Endometrial microvascular endothelial cells (primary cell): ENCODE measurements around the gene STK33. TPM values are rescaled to one million over a fixed set of nuclear protein-coding genes. Genes with fewer than 3 reads are reported as not detected.

Experiments used
- in situ Hi-C: cut with HindIII; loops from 2 replicates; pipeline ENCODE4 v1.10.0; 2017; ENCODE audit warnings: low sequenced_read_pairs, low pct_unique_long_range_greater_than_20kb; ENCODE audit errors: inconsistent ontology term
- total RNA-seq: library from RNA; depleted of rRNA; stranded (reverse); fragments of >200 nt; gene quantifications from one replicate; pipeline ENCODE4 v1.2.3, GENCODE V29; 2015; ENCODE audit errors: inconsistent ontology term

The STK33 gene
- total RNA-seq, 1 donor from 2014 or later: 0.28 TPM

DNA sequence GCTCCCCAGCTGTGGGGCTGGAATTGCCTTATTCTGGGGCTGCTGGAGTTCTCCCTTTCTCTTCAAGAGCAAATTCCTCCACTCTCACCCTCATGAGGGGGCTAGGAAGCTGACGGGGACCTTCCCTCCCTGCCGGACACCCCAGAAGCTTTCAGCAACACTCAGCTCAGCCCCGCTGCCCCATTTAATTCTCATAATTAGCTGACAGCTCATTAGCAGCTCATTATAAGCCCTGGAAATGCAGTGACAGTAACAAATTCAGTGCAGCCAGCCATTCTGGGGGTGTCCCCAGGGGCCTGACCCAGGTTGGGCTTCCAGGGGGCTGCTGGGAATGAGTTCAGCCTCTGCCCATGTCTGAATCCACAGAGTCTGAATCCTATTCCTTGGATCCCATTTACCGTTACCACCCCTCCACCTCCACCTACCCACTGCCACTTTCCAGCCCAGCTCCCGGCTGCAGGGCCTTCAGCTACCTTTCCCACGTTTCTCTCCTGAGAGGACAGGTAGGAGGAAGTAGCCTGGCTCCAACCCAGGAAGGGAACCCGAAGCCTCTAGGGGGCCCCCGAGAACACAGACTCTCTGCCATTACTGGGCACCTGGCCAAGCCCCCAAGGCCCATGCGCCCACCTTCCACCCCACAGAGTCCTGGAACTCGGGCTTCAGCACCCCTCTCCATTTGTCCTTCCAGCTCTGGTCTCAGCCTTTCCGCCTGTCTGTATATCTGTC is 228.6 kb downstream of the STK33 start:
- in situ Hi-C loops: no loop called here

DNA sequence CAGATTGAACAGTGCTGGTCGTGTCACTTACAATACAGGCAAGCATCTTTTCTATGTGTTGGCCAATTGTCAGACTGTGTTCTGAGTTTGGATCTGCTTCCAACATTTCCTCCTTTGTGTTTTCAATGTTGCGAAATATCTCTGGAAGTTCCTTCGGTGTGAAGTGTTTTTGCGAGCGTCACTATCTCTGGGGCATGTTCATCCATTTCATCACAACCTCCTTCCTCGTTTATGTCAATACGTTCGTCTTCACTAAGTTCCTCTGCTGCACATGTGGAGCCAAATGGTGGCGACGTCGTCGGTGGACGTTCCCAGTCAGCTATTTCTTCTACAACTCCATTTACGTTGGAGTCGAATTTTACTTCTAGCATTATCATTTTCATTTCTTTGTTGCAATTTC is 230.1 kb downstream of the STK33 start:
- in situ Hi-C loops: no loop called here

DNA sequence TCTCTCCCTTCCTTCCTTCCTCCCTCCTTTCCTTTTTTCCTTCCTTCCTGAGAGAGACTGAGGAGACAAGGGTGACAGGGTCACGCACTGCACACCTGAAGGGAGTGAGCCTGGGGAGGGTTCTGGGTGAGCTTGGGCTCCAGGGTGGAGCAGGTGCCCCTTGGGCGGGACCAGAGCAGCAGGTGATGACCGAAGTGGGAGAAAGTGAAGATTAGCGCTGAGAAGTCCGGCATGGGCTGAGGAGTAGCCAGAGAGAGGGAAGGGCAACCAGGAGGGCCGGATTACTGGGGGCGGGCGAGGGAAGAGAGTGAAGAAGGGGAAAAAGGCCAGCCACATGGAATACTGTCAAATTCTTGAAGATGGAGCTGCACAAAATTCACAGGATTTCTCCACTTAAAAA is 231.1 kb downstream of the STK33 start:
- in situ Hi-C loops: no loop called here

DNA sequence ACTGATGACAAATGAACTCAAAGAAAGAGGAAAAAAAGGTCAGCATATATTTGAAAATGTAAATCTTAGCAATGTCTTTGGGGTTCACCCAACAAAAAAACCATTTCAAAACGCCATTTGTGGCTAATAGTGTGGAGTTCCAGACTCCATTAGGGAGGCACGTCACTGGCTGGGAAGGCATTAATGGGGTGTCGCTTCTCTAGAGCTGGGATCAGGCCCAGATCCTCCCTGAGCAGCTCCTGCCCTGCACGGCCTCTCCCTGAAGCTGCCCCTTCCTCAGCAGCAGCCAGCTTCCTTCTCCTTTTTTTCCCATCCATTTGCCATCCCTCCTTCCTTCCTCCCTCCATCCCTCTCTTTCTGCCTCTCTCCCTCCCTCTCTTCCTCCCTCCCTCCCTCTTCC is 231.5 kb downstream of the STK33 start:
- in situ Hi-C loops: no loop called here

DNA sequence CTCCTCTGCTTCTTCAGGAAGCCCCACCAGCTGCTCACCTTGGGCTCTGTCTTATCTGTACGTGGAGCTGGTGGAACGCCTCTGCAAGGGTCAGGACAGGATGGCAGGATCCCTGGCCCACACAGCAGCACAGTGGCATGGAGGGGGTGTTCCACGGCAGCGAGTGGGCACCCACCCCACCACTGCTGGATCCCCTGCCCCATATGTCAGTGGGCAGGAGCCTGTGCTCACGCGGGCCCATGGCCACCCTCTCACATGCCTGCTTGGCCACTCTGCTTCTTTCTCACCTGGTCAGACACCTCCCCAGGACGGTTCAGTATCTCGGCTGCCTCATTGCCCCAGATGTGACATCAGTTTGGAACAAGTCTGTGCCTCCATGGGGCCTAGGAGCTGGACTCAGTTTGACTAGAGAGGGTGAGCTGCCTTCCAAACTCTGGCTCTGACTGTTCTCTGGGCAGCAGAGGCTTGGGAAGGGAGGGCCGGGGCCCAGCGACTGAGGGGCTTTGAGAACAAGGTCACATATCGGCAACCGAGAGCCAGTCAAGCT is 232.3 kb downstream of the STK33 start:
- in situ Hi-C loops: no loop called here

DNA sequence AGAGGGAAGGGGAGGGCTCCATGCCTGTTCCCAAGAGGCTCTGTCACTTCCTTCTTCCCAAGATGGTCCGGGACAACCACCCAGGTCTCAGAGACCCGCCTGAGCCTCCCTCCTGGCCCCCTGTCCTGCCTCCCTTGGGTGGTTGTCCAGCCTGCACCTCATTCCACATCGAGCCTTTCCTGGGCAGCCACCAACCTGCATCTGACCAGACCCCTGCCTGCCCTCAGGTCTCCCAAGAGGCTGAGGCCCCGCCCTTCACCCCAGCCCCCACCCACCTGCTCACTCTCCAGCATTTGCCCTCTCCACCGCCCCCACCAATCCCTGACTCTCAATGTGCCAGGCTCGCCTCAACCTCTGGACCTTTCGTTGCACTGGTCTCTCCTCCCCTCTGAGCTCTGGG is 232.8 kb downstream of the STK33 start:
- in situ Hi-C loops: no loop called here

DNA sequence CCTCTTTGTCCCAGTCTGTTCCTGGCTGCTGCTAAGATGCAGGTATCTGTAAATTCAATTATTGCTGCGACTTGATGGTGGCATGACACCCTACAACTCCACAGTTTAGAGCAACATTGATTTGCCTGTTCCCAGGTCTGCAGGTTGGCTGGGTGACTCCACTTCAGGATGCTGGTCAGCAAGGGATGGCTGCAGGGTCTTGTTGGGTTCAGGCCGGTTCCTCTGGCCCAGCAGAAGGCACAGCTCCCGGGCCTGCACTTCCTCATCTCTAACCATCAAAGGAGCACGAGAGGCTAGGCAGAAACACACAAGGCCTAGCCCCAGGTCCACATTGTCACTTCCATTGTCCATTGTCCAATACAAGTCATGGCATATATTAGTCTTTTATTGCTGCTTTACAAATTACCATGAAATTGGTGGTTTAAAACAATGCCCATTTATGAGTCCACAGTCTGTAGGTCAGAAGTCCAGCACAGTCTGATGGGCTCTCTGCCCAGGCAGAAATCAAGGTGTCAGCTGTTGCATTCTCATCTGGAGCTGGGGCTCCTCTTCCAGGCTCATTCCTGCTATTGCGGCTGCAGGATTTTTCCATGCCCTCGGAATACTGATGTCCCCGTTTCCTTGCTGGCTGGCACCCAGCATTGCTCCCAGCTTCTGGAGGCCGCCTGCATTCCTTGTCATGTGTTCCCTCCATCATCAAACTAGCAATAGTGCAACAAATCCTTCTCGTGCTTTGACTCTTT is 233.8 kb downstream of the STK33 start:
- in situ Hi-C loops: no loop called here

DNA sequence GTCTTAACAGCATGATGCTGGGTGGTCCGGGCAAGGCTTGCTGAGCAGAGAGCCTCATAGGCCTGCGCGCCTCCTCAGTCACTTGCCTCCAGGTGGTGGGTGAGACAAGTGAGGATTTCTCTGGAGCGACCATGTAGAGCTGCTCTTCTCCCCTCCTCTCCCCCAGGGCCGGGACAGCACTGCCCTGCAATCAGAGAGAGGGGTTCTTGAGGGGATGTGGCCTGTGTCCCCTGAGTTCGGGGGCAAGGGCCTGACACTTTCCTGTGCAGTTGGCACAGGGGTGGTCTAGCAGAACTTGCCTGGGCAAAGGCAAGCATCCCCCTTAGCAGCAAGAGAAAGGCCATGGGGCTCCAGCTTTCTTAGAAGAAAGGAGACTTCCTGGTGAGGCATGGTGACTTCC is 234.5 kb downstream of the STK33 start:
- in situ Hi-C loops: no loop called here

DNA sequence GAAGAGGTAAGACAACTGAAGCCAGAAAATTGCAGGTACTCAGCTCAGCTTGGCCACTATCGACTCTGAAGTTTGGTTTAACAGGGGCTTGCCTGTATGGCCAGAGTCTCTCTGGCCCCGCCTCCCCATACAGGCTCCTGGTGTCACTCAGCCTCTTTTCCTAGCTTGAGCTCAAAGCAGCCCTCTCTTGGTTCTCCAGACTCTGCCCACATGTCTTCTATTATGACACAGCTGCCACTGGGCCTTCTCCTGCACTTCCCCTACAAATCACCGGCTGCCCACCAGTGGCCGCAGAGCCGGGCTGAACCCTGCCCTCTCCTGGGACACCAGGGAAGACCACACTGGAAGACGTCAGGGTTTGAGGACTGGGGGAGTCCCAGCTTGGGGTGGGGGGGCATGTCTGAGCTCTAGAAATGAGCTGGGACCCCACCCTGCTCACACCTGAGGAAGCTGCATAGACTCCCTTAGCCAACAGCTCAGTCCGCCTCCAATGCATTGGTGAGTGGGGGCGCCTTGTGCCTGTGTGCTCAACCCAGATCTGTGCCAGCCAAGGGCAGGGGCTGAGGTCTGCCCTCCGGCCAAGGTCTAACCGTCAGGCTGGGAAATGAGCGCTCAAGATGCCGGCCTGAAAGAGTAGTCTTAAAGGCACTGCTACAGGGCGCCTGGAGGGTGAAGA is 236.0 kb downstream of the STK33 start:
- in situ Hi-C loops: no loop called here

DNA sequence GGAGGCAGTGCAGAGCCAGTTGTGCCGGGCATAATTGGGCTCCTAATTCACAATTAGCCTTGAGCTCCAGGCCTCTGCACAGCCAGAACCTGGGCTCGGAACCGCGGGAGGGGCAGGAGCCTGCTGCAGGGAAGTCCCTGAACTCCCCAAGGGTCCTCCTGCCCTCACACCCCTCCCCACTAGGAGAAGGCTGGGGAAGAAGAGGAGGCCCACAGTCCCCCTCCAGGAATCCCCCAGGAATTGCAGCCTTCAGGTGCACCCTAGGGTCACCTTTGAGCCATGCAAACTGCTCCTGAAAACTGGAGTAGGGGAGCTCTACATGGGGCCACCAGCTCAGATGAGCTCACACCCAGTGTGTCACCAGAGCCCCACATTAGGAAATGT is 236.5 kb downstream of the STK33 start:
- in situ Hi-C loops: no loop called here

DNA sequence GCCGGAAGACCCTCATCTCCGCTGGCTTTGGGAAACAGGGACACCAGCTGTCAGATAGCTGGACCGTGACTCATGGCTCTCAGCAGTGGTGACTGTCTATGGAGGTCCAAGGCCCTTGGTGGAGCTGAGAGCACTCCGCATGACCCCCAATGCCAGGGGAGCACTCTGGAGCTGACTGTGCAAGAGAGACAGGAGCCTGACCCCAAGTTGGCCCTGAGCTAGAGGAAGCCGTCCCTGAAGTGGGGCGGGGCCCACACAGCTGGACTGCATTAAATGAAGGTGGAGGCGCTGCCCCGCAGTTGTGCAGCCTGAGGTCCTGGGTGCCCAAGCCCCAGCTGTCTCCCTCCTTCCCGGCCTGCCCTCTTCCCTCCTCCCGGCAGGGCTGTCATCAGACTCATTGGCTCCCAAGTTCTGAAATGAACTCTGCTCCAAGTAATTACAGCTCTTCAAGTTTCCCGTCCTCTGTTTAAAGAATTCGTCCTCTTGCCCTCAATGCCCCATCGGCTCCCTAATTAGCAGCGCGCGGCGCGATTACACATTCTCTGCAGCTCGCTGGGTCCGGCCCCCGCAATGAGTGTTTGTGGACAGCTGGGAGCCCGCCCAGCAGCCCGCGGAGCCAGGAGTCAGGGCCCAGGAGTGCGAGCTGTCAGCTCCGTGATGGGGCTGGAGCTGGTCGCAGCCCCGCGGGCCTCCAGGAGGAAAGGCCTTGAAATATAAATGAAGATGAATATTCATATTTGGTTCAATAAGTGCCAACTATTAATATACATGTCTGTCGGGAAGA is 237.1 kb downstream of the STK33 start:
- in situ Hi-C loops: no loop called here

DNA sequence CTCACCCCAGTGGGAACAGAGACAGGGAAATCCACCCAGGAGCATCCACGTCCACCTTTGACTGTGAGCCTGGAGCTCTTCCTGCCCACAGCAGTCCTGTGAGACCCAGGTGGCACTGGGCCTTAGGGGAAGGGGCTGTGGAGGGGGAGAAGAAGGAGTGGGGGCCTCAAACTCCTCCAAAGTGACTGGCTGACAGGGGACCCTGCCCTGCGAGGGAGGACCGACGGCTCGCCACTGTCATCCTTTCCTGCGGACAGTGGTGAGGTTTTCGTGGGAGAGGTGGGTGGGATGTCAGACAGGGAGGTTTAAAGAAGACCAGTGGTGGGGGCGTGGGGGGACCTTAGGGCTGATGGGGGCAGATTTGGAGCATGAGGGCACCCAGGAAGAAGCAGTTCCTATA is 237.8 kb downstream of the STK33 start:
- in situ Hi-C loops: no loop called here

DNA sequence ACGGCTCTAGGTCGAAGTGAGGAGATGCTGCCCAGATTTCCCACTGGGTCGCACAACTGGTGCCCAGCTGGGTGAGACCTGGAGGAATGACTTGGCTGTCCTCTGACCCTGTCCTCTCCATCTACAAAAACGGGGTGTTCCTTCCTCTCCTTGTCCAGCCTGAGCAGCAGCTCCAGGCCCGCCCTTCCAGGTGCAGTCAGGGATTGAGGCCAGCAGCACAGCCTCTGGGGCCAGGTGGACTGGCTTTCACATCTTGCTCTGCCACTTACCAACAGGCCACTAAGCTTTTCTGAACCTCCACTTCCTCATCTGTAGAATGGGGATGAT is 238.6 kb downstream of the STK33 start:
- in situ Hi-C loops: no loop called here

DNA sequence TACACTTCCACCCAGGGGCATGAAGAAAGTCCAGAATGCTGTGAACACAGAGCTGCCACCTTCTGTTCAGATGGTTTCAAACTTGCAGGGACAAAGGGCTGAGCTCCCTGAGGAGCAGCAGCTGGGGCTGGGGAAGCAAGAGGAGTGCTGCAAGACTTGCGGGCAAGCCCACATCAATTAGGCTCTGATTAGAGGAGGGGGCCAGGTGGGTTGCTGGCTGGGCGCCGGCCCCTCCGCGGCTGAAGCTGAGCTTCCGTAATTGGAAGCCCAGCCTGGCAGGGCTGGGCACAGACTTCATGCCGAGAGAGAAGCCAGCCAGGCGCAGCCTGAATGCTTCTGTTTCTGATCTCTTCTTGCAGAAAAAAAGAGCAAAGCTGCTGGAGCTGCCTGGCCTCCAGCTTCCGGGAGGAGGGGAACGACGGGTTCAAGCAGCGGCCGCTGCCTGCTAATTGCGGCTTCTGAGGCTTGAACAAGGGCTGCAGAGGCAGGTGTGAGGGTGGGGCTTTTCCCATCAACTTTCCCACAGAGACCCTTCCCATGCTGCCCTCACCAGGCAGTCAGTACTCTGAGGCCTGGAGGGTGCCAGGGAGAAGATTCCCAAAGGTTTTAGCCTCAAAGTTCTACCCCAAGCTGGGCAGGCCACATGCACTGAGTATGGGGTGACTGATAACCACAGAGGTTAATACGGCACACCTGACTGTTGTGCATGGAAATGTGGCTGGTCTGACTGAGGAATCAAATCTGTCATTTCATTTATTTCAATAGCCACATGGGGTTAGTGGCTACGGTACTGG is 239.2 kb downstream of the STK33 start:
- in situ Hi-C loops: no loop called here

DNA sequence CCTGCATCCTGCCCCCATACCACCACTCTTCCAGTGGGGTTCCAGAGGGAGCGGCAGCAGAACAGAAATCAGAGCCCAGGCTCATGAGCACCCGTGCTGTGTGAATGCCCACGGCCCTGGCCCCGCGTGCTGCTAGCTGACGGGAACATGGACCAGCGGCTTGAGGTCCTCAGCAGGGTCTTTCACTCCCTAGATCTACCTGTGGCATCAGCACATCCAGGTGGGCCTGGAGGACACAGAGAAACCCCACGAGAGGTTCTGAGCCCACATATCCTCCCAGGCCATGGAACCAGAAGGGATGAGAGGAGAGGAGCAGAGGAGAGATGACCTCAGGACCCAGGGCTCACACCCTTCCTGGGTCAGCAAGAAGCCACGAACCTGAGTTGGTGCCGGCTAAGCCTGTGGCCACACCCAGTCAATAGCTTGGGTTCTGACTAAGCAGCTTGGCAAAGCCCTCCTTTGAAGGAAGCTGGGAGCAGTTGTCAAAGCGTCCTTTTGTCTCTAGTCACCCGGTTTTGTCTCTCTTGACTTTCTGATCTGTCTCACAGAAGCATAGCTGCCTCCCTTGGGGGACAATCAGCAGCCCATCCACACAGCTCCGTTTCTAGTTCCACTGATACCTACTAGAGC is 241.0 kb downstream of the STK33 start:
- in situ Hi-C loops: no loop called here

DNA sequence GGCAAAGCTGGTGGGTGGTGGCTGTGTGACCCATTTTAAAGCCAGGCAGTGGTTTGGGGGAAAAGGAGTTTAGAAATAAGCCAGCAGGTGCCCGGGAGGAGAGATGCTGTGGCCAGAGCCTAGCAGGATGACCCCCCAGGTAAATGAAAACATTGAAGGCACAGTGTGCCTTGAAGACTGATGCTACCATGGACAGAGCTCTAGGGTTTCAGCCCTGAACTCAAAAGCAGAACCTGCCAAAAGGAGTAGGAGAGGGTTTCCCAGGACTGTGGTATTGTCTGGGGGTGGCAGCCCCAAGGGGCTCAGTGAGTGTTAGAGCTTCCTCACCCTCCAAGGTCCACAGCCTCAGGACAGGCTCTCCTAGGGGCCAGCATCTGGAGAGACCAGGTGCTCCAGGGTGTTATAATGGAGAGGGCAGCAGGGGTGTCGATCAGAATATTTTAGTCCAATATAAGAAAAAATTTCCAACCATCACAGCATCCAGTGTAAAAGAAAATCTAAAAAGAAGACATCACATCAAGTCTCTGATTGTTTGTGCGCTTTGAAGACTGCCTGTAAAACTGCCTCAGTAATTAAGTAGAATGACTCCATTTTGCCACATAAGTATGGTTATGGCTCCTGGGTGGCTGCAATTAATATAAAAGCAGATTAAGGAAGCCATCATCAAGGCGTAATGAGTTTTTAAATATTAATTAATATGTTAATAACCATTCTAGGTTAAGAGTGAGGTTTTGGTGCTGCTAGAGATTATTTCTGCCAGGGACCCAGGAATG is 241.7 kb downstream of the STK33 start:
- in situ Hi-C loops: no loop called here

DNA sequence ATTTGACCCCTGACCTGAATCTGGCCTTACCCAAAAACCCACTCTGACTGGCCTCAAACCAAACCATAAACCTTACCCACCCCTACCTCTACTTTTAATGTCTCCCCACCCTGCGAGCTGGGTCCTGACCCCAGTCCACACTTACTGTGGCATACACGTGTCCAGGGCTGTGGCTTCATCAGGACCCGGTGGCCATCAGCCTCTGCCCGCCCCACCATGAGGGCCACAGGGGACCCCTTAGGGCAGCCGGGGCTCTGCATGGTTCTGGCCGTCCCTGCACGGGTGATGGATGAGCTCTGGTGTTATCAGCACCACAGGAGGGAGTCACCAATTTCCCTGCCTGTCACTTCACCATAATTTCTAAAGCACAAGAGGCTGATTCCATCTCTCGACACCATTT is 242.8 kb downstream of the STK33 start:
- in situ Hi-C loops: no loop called here
